ENCODE results near the gene GRID2. TPM values are rescaled to one million over a fixed set of nuclear protein-coding genes. Genes with fewer than 3 reads are reported as not detected.

Gene GRID2
- total and polyA plus RNA-seq, 12 donors: 0.01 to 0.07 (median 0.07) TPM; not detected in 9

DNA sequence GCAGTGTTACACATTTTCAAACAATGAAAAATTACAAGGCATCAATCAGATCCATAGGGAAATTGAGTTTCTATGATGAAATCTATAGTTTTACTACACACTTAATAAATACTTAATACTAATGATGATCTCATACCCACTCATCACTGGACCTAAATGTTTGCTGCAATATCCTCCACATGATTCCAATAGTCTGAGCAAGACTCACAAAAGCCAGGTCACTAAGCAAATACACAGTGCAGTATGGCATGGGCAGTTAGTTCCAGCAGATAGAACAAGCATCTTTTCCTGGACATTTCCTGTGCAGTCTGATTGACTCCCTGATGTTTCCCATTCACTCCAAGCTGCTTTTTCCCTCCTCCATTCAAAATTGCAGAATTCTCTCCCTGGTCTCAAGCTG lies 1415.8 kb downstream of the GRID2 start:
- Histone ChIP-seq H3K4me3 (no peak overlapping the region), H3K9me3 (peaks cover 0 to 10% (median 0%) of the 10 kb centered on the region in 11 donors), H3K27ac (no peak overlapping the region), H3K36me3 (no peaks in the 10 kb centered on the region), H3K4me1 (no peaks in the 10 kb centered on the region), H3K27me3 (no peaks in the 10 kb centered on the region)
- intact Hi-C loops (cut with DNase I): no loop called here
- no peak for DNase-seq
- TF ChIP-seq, protein P1, sequence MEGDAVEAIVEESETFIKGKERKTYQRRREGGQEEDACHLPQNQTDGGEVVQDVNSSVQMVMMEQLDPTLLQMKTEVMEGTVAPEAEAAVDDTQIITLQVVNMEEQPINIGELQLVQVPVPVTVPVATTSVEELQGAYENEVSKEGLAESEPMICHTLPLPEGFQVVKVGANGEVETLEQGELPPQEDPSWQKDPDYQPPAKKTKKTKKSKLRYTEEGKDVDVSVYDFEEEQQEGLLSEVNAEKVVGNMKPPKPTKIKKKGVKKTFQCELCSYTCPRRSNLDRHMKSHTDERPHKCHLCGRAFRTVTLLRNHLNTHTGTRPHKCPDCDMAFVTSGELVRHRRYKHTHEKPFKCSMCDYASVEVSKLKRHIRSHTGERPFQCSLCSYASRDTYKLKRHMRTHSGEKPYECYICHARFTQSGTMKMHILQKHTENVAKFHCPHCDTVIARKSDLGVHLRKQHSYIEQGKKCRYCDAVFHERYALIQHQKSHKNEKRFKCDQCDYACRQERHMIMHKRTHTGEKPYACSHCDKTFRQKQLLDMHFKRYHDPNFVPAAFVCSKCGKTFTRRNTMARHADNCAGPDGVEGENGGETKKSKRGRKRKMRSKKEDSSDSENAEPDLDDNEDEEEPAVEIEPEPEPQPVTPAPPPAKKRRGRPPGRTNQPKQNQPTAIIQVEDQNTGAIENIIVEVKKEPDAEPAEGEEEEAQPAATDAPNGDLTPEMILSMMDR (IDR thresholded peaks at IDR 0.05): no peak
- ATAC-seq: no peak

DNA sequence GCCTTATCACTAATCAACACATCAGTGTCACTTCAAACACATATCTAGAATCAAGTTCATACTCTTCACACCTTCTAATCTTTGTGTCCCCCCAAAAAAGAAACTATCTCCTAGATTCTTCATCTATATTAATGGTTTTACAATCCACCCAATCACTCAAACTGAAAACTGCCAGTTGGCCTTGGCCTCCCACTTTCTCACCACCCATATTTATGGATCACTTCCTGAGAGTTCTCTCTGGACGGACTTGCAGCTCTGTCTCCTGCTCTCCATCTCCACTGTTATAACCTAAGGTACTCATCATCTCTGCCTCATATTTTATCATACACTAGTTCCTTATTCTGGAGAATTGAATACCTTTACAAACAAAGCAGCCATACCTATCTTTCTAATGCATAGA lies 1418.7 kb downstream of the GRID2 start:
- no peak overlapping the region for H3K4me3 ChIP-seq
- H3K9me3 ChIP-seq: peaks cover 0 to 8% (median 0%) of the 10 kb centered on the region in 11 donors
- TF ChIP-seq, protein P1 (IDR thresholded peaks at IDR 0.05): no peak
- H3K27me3 ChIP-seq: no peaks in the 10 kb centered on the region
- no peak for DNase-seq
- no peak overlapping the region for H3K27ac ChIP-seq
- WGBS, 2 donors: 75 to 80% methylated on average over 1 of the region's 1 CpG
- intact Hi-C loops (cut with DNase I): no loop called here
- no peak for ATAC-seq
- no peaks in the 10 kb centered on the region for H3K4me1 ChIP-seq
- H3K36me3 ChIP-seq: no peaks in the 10 kb centered on the region

GRCh38 chr4:93730251-93730650 lies 1426.5 kb downstream of the GRID2 start:
- Histone ChIP-seq H3K9me3 (peaks cover 0 to 4% (median 0%) of the 10 kb centered on the region in 11 donors), H3K27ac (no peak overlapping the region), H3K4me1 (no peaks in the 10 kb centered on the region), H3K36me3 (no peaks in the 10 kb centered on the region), H3K4me3 (no peak overlapping the region), H3K27me3 (no peaks in the 10 kb centered on the region)
- DNase-seq (no peak), ATAC-seq (no peak)
- intact Hi-C loops (cut with DNase I): no loop called here
- TF ChIP-seq, protein P1 (IDR thresholded peaks at IDR 0.05): no peak
- WGBS, 2 donors: 58 to 66% methylated on average over 1 of the region's 1 CpG

DNA sequence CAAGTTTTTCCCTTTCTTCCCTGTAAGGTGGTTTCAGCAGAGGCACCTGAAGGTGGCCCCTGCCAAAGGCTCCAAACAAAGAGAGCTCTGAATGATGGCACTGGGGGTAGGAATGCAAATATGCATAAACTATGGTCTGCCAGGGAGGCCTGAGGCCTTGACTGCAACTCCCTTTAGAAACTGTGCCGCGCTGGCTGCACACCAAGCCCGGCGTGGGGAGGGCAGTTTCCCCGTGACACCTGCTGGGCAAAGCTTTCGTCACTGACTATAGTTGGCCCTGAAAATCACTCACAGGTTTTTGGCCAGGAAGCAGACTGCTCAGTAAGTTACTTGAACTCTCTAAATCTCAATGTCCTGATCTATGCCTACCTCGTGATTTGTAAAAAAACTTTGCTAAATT lies 1427.0 kb downstream of the GRID2 start:
- no peaks in the 10 kb centered on the region for H3K36me3 ChIP-seq
- H3K4me1 ChIP-seq: no peaks in the 10 kb centered on the region
- H3K27me3 ChIP-seq: no peaks in the 10 kb centered on the region
- H3K9me3 ChIP-seq: peaks cover 0 to 4% (median 0%) of the 10 kb centered on the region in 11 donors
- DNase-seq (no peak), ATAC-seq (no peak)
- intact Hi-C loops (cut with DNase I): no loop called here
- TF ChIP-seq, protein P1 (IDR thresholded peaks at IDR 0.05): no peak
- WGBS, 2 donors: 87% methylated on average over 7 of the region's 7 CpGs
- H3K27ac ChIP-seq: no peak overlapping the region
- H3K4me3 ChIP-seq: no peak overlapping the region

Measured in heart right ventricle (tissue), 16 donors.